SH-SY5Y (cell line): ENCODE results near the gene GPRC5A.

Experiments
- GATA2 ChIP-seq: IDR thresholded peaks from 2 replicates; pipeline ENCODE4 v1.6.1; 2011; ENCODE audit warnings: mild to moderate bottlenecking, low read depth, low read length
- GATA3 ChIP-seq: IDR thresholded peaks from 2 replicates; pipeline ENCODE4 v1.6.1; 2011; ENCODE audit warnings: low read depth, mild to moderate bottlenecking, low read length, moderate library complexity

DNA sequence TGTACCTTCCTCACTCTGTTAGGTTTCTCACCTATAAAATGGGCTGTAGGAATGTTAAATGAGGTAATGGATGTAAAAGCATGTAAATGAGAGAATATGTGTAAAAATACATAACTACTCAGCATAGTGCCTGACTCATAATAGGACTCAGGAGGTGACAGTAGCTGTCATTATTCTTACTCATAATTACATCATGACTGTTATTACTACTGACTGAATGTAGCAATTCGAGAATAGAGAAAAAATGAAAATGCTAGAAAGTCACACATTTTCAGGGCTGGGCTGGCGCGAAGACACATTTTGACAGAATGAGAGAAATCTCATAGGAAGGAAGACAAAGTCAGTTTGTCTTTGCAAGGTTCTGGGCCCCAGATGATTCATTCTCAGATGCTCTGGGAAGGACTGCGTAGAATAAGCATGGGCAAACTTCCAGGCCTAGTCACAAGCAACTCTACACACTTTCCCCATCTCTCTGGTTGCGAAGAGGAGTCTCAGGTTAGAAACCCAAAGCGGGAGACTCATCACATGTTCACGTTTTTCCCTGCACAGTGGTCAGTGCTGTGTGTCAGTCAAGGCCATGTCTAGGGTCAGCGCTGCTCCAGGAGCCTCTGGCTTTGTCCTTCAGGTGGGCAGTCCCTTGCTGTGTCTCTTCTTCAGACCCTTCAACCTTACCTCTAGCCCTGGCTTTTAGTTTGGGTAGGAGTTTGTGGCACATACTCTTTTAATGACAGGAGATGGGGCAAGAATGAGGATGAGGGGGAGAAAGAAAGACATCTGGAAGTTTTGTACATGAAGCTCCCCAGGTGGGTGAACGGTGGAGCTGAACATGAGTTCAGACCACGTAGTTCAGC is 8.4 kb downstream of the GPRC5A start:
- TF ChIP-seq GATA2 (no peak), GATA3 (no peak)
